Measurements from ENCODE around the gene SGCB. TPM values are rescaled to one million over a fixed set of nuclear protein-coding genes. Genes with fewer than 3 reads are reported as not detected.

Gene SGCB
- total RNA-seq, 1 donor from 2014 or later = 51.8 TPM

GRCh38 chr4:52054254-52054653 lies 16.2 kb upstream of the SGCB start:
- Histone ChIP-seq H3K27ac (no peak overlapping the region), H3K36me3 (no peaks in the 10 kb centered on the region), H3K4me1 (peaks cover 10% of the 10 kb centered on the region), H3K9ac (no peak overlapping the region), H3F3A (ENCODE audit: low read depth) (peaks cover 19% of the 10 kb centered on the region), H3K27me3 (peaks cover 21% of the 10 kb centered on the region), H3K9me3 (ENCODE audit: low read depth) (peaks cover 4% of the 10 kb centered on the region), H3K79me2 (ENCODE audit: low read depth) (no peaks in the 10 kb centered on the region), H3K4me3 (no peak overlapping the region), H2AFZ (replicated peaks) (no peak overlapping the region), H4K20me1 (ENCODE audit: low read depth) (no peaks in the 10 kb centered on the region), H3K4me2 (no peak overlapping the region)
- no peak for TF ChIP-seq EZH2phosphoT487 (IDR thresholded peaks at IDR 0.05)
- no peak for TF ChIP-seq EZH2 (IDR thresholded peaks at IDR 0.05)
- TF ChIP-seq, protein P1, sequence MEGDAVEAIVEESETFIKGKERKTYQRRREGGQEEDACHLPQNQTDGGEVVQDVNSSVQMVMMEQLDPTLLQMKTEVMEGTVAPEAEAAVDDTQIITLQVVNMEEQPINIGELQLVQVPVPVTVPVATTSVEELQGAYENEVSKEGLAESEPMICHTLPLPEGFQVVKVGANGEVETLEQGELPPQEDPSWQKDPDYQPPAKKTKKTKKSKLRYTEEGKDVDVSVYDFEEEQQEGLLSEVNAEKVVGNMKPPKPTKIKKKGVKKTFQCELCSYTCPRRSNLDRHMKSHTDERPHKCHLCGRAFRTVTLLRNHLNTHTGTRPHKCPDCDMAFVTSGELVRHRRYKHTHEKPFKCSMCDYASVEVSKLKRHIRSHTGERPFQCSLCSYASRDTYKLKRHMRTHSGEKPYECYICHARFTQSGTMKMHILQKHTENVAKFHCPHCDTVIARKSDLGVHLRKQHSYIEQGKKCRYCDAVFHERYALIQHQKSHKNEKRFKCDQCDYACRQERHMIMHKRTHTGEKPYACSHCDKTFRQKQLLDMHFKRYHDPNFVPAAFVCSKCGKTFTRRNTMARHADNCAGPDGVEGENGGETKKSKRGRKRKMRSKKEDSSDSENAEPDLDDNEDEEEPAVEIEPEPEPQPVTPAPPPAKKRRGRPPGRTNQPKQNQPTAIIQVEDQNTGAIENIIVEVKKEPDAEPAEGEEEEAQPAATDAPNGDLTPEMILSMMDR (IDR thresholded peaks at IDR 0.05) = no peak
- no peak overlapping the region for H3K27ac Mint-ChIP-seq
- H3K36me3 Mint-ChIP-seq = no peaks in the 10 kb centered on the region
- H3K4me1 Mint-ChIP-seq = peaks cover 10% of the 10 kb centered on the region
- peaks cover 30% of the 10 kb centered on the region for H3K27me3 Mint-ChIP-seq (ENCODE audit: insufficient read depth, low read depth)
- peaks cover 10% of the 10 kb centered on the region for H3K9me3 Mint-ChIP-seq
- no peak overlapping the region for H3K4me3 Mint-ChIP-seq
- DNase-seq (ENCODE audit: low spot score) = no peak

GRCh38 chr4:52052475-52052780 lies 14.3 kb upstream of the SGCB start:
- peaks cover 10% of the 10 kb centered on the region for H3K4me1 ChIP-seq
- H3K9ac ChIP-seq = no peak overlapping the region
- Mint-ChIP-seq H3K27me3 (ENCODE audit: insufficient read depth, low read depth) (peaks cover 30% of the 10 kb centered on the region), H3K4me3 (peak overlapping the region; percentile 84), H3K4me1 (peaks cover 10% of the 10 kb centered on the region), H3K27ac (no peak overlapping the region), H3K36me3 (no peaks in the 10 kb centered on the region), H3K9me3 (peaks cover 18% of the 10 kb centered on the region)
- DNase-seq (ENCODE audit: low spot score) = no peak
- no peak overlapping the region for H2AFZ ChIP-seq (replicated peaks)
- no peaks in the 10 kb centered on the region for H4K20me1 ChIP-seq (ENCODE audit: low read depth)
- H3K4me2 ChIP-seq = peak overlapping the region; percentile 93
- H3F3A ChIP-seq (ENCODE audit: low read depth) = peaks cover 19% of the 10 kb centered on the region
- H3K36me3 ChIP-seq = no peaks in the 10 kb centered on the region
- no peak for TF ChIP-seq EZH2 (IDR thresholded peaks at IDR 0.05)
- TF ChIP-seq EZH2phosphoT487 (IDR thresholded peaks at IDR 0.05) = no peak
- TF ChIP-seq, protein P1 (IDR thresholded peaks at IDR 0.05) = no peak
- H3K27ac ChIP-seq = no peak overlapping the region
- peak overlapping the region; percentile 68 for H3K4me3 ChIP-seq
- H3K27me3 ChIP-seq = peaks cover 21% of the 10 kb centered on the region
- H3K9me3 ChIP-seq (ENCODE audit: low read depth) = peaks cover 4% of the 10 kb centered on the region
- no peaks in the 10 kb centered on the region for H3K79me2 ChIP-seq (ENCODE audit: low read depth)

GRCh38 chr4:52051615-52052474 lies 13.7 kb upstream of the SGCB start:
- Histone ChIP-seq H3K9me3 (ENCODE audit: low read depth) (peaks cover 4% of the 10 kb centered on the region), H2AFZ (replicated peaks) (peak overlapping the region; percentile 96), H3K36me3 (no peaks in the 10 kb centered on the region), H3F3A (ENCODE audit: low read depth) (peaks cover 19% of the 10 kb centered on the region), H3K79me2 (ENCODE audit: low read depth) (no peaks in the 10 kb centered on the region), H3K4me2 (peak overlapping the region; percentile 93), H3K27ac (peak overlapping the region; percentile 51), H3K4me3 (peak overlapping the region; percentile 68), H3K27me3 (peaks cover 21% of the 10 kb centered on the region), H4K20me1 (ENCODE audit: low read depth) (no peaks in the 10 kb centered on the region), H3K4me1 (peaks cover 10% of the 10 kb centered on the region), H3K9ac (no peak overlapping the region)
- Mint-ChIP-seq H3K27ac (no peak overlapping the region), H3K36me3 (no peaks in the 10 kb centered on the region), H3K4me1 (peaks cover 10% of the 10 kb centered on the region), H3K9me3 (peaks cover 18% of the 10 kb centered on the region), H3K4me3 (peak overlapping the region; percentile 84), H3K27me3 (ENCODE audit: insufficient read depth, low read depth) (peaks cover 30% of the 10 kb centered on the region)
- peak; percentile 94 for DNase-seq (ENCODE audit: low spot score)
- TF ChIP-seq, protein P1 (IDR thresholded peaks at IDR 0.05) = no peak
- TF ChIP-seq EZH2 (IDR thresholded peaks at IDR 0.05) = no peak
- no peak for TF ChIP-seq EZH2phosphoT487 (IDR thresholded peaks at IDR 0.05)

Data from neural progenitor cell (in vitro differentiated cells).